ENCODE measurements around the gene RABAC1.

Gene RABAC1

DNA sequence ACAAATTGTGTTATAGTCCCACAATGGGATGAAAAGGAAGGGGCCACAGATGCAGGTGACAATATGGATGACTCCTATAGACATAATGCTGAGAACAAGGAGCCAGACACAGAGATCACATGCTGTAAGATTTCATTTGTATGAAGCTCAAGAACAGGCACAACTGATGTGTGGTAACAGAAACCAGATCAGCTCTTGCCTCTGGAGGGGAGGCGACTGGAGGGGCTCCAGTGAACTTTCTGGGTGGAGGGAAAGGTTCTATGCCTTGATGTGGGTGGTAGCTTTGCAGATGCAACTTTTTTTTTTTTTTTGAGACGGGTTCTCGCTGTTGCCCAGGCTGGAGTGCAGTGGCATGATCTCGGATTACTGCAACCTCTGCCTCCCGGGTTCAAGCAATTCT is 6.0 kb upstream of the RABAC1 start:
- Histone ChIP-seq H3K9me3 (replicated peaks in 1 of 11) (no peaks in the 10 kb centered on the region), H3K27ac (no peak overlapping the region), H3K36me3 (peaks cover 0 to 52% (median 45%) of the 10 kb centered on the region in 11 experiments; a peak in 16 of 22 replicates), H3K4me1 (peaks cover 0 to 15% (median 10%) of the 10 kb centered on the region in 10 experiments; a peak in 12 of 20 replicates), H3K4me2 (no peak overlapping the region), H4K20me1 (no peaks in the 10 kb centered on the region; a peak in 1 of 22 replicates), H3K27me3 (no peaks in the 10 kb centered on the region), H3K9ac (no peak overlapping the region), H3K4me3 (no peak overlapping the region)
- no peak for TF ChIP-seq Cebpa-rat (IDR thresholded peaks at IDR 0.05)

DNA sequence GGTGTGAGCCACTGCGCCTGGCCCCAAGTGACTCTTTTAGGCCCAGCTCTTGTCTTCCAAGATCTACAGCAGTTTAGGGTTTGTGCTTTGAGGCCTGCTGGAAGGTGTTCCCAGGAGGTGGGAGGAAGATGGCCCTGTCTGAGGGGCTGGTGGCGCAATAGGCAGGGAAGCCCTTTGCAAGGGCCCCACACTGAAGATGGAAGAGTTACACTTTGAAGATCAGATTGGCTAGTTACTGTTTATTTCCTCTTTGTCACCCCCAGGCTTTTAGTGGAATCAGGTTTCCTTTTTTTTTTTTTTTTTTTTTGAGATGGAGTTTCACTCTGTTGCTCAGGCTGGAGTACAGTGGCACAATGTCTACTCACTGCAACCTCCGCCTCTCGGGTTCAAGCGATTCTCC is 1.9 kb upstream of the RABAC1 start:
- TF ChIP-seq Cebpa-rat (IDR thresholded peaks at IDR 0.05): peak in 2 of 11 experiments; percentile 8 to 30; a peak in 1 of 22 replicates
- H3K4me3 ChIP-seq: no peak overlapping the region
- H3K9ac ChIP-seq: no peak overlapping the region
- H4K20me1 ChIP-seq: peaks cover 0 to 24% (median 6%) of the 10 kb centered on the region in 11 experiments; a peak in 9 of 22 replicates
- H3K27ac ChIP-seq: no peak overlapping the region
- peaks cover 4 to 23% (median 11%) of the 10 kb centered on the region in 11 experiments; a peak in 18 of 22 replicates for H3K36me3 ChIP-seq
- peak overlapping the region in 6 of 11 experiments; percentile 0 to 52 (median 20); a peak in 9 of 22 replicates for H3K4me2 ChIP-seq
- H3K27me3 ChIP-seq: no peaks in the 10 kb centered on the region
- H3K9me3 ChIP-seq (replicated peaks in 1 of 11): no peaks in the 10 kb centered on the region
- H3K4me1 ChIP-seq: peaks cover 20 to 43% (median 35%) of the 10 kb centered on the region in 10 experiments

DNA sequence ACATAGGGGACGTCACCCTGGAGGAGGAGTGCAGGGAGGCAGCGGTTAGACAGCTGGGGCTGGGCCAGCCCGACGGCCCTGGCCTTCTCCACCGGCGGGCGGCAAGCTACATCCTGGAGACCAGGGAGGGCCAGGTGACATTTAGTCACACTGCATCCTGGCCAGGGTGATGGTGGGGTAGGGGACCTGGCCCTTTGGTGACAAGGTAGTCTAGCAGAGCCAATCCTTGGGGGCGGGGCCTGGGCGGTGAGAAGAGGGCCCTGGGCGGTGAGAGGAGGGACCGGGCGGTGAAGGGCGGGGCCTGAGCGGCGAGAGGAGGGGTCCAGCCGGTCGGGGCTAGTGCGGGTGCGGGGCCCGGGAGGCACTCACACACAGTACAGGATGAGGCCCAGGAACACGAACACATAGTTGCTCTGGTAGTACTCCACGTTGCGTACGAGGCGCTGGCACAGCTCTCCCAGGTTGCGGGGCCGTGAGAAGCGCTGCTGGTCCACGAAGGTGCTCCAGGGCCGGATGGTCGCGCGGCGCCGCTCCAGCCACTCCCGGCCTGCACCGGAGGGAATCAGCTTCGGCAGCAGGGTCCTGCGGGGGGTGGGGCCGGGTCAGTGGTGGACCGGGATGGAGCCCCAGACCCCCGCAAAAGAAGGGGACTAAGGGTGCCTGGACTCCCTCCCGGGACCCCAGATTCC is 610 bp downstream of the RABAC1 start:
- peaks cover 0 to 25% (median 6%) of the 10 kb centered on the region in 11 experiments; a peak in 9 of 22 replicates for H4K20me1 ChIP-seq
- peaks cover 26 to 47% (median 39%) of the 10 kb centered on the region in 10 experiments for H3K4me1 ChIP-seq
- H3K4me3 ChIP-seq: peak overlapping the region; percentile 82 to 99 (median 90)
- no peaks in the 10 kb centered on the region for H3K27me3 ChIP-seq
- peak overlapping the region; percentile 93 to 99 (median 97) for H3K4me2 ChIP-seq
- peak overlapping the region; percentile 72 to 90 (median 85) for H3K9ac ChIP-seq
- no peaks in the 10 kb centered on the region for H3K9me3 ChIP-seq (replicated peaks in 1 of 11)
- no peak for TF ChIP-seq Cebpa-rat (IDR thresholded peaks at IDR 0.05)
- peak overlapping the region; percentile 73 to 86 (median 80) for H3K27ac ChIP-seq
- peaks cover 0 to 24% (median 12%) of the 10 kb centered on the region in 11 experiments; a peak in 8 of 22 replicates for H3K36me3 ChIP-seq

DNA sequence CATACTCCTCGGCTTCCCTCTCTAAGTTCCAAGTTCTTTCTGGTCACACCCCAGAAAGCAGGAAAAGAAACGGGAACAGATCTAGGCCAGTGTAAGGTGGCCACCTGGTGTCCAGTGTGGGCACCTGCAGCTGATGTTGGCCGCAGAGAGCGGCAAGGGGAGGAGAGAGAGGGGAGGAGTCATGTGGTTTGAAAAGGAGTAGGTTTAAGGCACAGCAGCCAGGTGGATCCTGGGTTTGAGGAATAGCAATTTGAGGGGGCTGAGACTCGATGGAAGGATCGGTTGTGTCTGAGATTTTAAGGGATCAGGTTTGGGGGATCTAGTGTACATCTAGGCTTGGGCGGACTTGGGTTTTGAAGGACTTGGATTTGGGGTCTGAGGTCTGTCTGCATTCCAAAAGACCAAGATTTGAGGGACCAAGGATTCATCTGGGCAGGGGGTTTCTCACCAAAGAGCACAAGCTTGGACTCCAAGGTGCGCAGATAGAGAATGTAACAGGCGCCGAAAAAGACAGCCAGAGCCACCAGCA is 1.2 kb downstream of the RABAC1 start:
- Histone ChIP-seq H3K9ac (peak overlapping the region; percentile 72 to 90 (median 85); a peak in 20 of 22 replicates), H3K4me3 (peak overlapping the region; percentile 82 to 99 (median 90)), H3K27ac (peak overlapping the region in 10 of 11 experiments; percentile 73 to 86 (median 80); a peak in 16 of 22 replicates), H3K4me1 (peaks cover 26 to 47% (median 39%) of the 10 kb centered on the region in 10 experiments), H3K9me3 (replicated peaks in 1 of 11) (no peaks in the 10 kb centered on the region), H3K4me2 (peak overlapping the region; percentile 93 to 99 (median 97)), H3K27me3 (no peaks in the 10 kb centered on the region), H3K36me3 (peaks cover 0 to 24% (median 12%) of the 10 kb centered on the region in 11 experiments; a peak in 8 of 22 replicates), H4K20me1 (peaks cover 0 to 25% (median 6%) of the 10 kb centered on the region in 11 experiments; a peak in 9 of 22 replicates)
- no peak for TF ChIP-seq Cebpa-rat (IDR thresholded peaks at IDR 0.05)

DNA sequence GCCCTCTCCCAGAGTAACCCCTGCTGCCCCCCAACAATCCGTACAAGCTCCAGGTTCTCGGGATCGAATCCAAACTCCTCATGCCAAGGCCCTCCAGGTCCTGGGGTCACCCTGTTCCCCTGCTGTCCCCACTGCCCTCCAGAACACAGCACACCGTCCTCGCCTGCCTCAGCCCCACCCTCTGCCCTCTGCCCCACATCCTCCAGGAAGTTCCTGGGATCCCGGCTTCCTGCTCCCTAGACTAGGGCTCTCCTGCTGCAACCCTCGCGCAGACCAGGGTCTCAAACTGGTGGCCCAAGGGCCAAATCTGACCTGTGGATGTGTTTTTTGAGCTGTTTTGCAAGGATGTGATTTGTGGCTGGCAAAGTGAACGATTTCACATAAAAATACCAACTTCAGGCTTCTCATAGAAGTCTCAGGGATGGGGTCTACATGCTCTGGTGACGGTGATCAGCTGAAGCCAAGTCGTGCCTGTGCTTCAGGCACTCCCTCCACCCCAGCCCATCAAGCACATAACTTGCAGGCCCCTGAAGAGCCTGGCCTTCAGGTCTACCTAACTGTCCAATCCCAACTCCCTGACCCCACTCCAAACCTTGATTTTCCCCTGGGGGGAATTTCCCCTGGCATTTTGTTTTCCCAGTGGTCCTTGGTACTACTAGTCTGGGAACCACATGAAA is 1.8 kb downstream of the RABAC1 start:
- H3K27ac ChIP-seq: peak overlapping the region in 3 of 11 experiments; percentile 10 to 86 (median 34); a peak in 3 of 22 replicates
- peaks cover 0 to 25% (median 6%) of the 10 kb centered on the region in 11 experiments; a peak in 9 of 22 replicates for H4K20me1 ChIP-seq
- H3K36me3 ChIP-seq: peaks cover 0 to 24% (median 12%) of the 10 kb centered on the region in 11 experiments; a peak in 8 of 22 replicates
- H3K27me3 ChIP-seq: no peaks in the 10 kb centered on the region
- peak overlapping the region; percentile 93 to 99 (median 97) for H3K4me2 ChIP-seq
- no peaks in the 10 kb centered on the region for H3K9me3 ChIP-seq (replicated peaks in 1 of 11)
- no peak for TF ChIP-seq Cebpa-rat (IDR thresholded peaks at IDR 0.05)
- H3K9ac ChIP-seq: peak overlapping the region in 10 of 11 experiments; percentile 33 to 90 (median 84); a peak in 13 of 22 replicates
- H3K4me3 ChIP-seq: peak overlapping the region in 4 of 10 experiments; percentile 29 to 99 (median 88); a peak in 5 of 20 replicates
- peaks cover 26 to 47% (median 39%) of the 10 kb centered on the region in 10 experiments for H3K4me1 ChIP-seq

DNA sequence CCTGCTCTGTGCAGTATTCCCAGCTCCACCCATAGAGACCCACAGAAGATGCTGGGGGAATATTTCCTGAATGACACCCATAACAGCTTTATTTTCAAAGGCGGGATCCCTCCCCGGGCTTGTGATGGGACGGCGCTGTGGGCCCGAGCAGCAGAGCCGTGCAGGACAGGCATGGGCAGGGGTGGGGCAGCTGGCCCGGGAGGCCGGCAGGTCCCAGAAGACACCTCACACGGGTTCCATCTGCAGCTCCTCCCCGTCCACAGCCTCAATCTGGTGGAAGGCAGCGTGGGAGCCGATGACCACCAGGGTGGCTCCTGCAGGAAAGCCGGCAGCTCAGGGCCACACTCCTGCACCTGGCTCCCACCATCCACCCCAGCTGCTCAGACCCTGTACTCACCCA is 2.5 kb downstream of the RABAC1 start:
- TF ChIP-seq Cebpa-rat (IDR thresholded peaks at IDR 0.05): no peak
- Histone ChIP-seq H4K20me1 (peaks cover 0 to 25% (median 6%) of the 10 kb centered on the region in 11 experiments; a peak in 9 of 22 replicates), H3K9ac (peak overlapping the region in 4 of 11 experiments; percentile 33 to 90 (median 86); a peak in 5 of 22 replicates), H3K9me3 (replicated peaks in 1 of 11) (no peaks in the 10 kb centered on the region), H3K36me3 (peaks cover 0 to 24% (median 12%) of the 10 kb centered on the region in 11 experiments; a peak in 8 of 22 replicates), H3K4me2 (peak overlapping the region in 3 of 11 experiments; percentile 93 to 98 (median 97); a peak in 5 of 22 replicates), H3K4me3 (no peak overlapping the region), H3K4me1 (peaks cover 26 to 49% (median 39%) of the 10 kb centered on the region in 10 experiments), H3K27me3 (no peaks in the 10 kb centered on the region), H3K27ac (no peak overlapping the region)

DNA sequence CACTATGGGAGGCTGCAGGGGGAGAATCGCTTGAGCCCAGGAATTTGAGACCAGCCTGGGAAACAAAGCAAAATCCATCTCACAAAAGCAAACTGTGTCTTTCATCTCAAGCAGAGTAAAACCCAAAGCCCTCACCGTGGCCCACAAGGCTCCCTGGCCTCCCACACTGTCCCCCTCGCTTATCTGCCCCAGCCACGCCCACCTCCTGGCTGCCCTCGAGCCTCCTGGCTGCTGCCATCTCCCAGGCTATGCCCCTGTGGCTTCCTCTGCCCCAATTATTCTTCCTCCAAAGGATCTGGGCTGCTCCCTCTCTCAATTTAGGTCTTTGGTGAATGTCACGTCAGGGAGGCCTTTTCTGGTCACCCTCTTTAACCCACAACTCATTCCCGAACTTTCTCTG is 3.6 kb downstream of the RABAC1 start:
- peak overlapping the region in 3 of 11 experiments; percentile 1 to 24 (median 19); a peak in 1 of 22 replicates for H3K4me2 ChIP-seq
- H3K27ac ChIP-seq: no peak overlapping the region
- peaks cover 16 to 44% (median 35%) of the 10 kb centered on the region in 10 experiments for H3K4me1 ChIP-seq
- no peak for TF ChIP-seq Cebpa-rat (IDR thresholded peaks at IDR 0.05)
- H3K9ac ChIP-seq: peak overlapping the region in 1 of 11 experiments; percentile 2; a peak in 1 of 22 replicates
- no peaks in the 10 kb centered on the region for H3K27me3 ChIP-seq
- H4K20me1 ChIP-seq: peaks cover 0 to 25% (median 6%) of the 10 kb centered on the region in 11 experiments; a peak in 9 of 22 replicates
- H3K4me3 ChIP-seq: no peak overlapping the region
- peaks cover 0 to 24% (median 12%) of the 10 kb centered on the region in 11 experiments; a peak in 8 of 22 replicates for H3K36me3 ChIP-seq
- no peaks in the 10 kb centered on the region for H3K9me3 ChIP-seq (replicated peaks in 1 of 11)

DNA sequence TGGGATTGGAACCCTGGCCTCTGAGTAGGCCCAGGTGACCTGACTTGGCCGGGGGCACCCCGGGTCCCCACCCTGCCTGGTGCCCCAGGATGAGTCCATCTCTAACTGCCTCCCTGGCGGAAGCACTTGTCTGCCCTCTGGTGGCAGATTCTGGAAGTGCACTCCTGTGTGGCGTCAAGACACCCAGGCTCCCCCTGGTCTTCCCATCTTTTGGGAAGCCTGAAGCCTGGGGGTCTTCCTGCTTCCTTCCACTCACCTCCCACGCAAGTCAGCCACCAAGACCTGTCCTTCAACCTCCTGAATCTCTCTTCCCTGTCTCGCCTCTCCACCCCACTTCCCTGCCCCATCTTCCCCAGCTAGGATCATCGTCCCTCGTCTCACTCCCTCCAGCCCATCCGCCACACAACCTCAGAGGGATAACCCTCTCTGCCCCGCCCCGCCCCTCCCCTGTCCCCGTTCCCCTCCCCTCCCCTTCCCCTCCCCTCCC is 7.4 kb downstream of the RABAC1 start:
- Histone ChIP-seq H3K4me2 (peak overlapping the region in 8 of 11 experiments; percentile 9 to 58 (median 32); a peak in 7 of 22 replicates), H3K9ac (no peak overlapping the region), H3K4me3 (no peak overlapping the region)

More for the DNA sequence above, 7.4 kb downstream of the RABAC1 start:
- Histone ChIP-seq H3K4me1 (peaks cover 0 to 21% (median 11%) of the 10 kb centered on the region in 10 experiments; a peak in 17 of 20 replicates), H3K36me3 (peaks cover 0 to 18% (median 11%) of the 10 kb centered on the region in 11 experiments; a peak in 8 of 22 replicates), H3K9me3 (replicated peaks in 1 of 11) (no peaks in the 10 kb centered on the region), H4K20me1 (peaks cover 0 to 8% (median 1%) of the 10 kb centered on the region in 11 experiments; a peak in 7 of 22 replicates), H3K27ac (no peak overlapping the region), H3K27me3 (no peaks in the 10 kb centered on the region)
- TF ChIP-seq Cebpa-rat (IDR thresholded peaks at IDR 0.05): no peak

Data from BLaER1 treated with 17β-estradiol and CSF1 and Interleukin-3, amounts not matched to agents 10 nM and 100 nM (cell line).